DMS 273 (cell line): Measurements from ENCODE around the gene RAD1.
A peak's percentile ranks its signal among the peaks of the same experiment; 100 is the strongest.

Experiments
- DNase-seq: peaks from one replicate; lab custom pipeline; 2025; ENCODE audit not compliant: unreplicated experiment; lab: John Stamatoyannopoulos, UW

RAD1 gene

GRCh38 chr5:34918025-34918424, 2.7 kb upstream of the RAD1 start:
- DNase-seq, result no peak

- DNase-seq, result peak; percentile 23
These were observed 1.2 kb upstream of the RAD1 start for GRCh38 chr5:34916518-34916917.

GRCh38 chr5:34915856-34916192, 520 bp upstream of the RAD1 start:
- peak; percentile 61 for DNase-seq

- peak; percentile 50 for DNase-seq
These were observed 599 bp downstream of the RAD1 start for GRCh38 chr5:34914671-34915138.

- DNase-seq, result no peak
These were observed 2.2 kb downstream of the RAD1 start for GRCh38 chr5:34913072-34913471.

- DNase-seq, result peak; percentile 13
These were observed 9.7 kb downstream of the RAD1 start for GRCh38 chr5:34905564-34905963.

GRCh38 chr5:34903260-34903659, 12.0 kb downstream of the RAD1 start:
- DNase-seq, result no peak

GRCh38 chr5:34900652-34901051, 14.7 kb downstream of the RAD1 start:
- DNase-seq, result no peak

- no peak for DNase-seq
These were observed 16.2 kb downstream of the RAD1 start for GRCh38 chr5:34899066-34899465.

GRCh38 chr5:34898258-34898895, 16.9 kb downstream of the RAD1 start:
- DNase-seq, result peak; percentile 83

- no peak for DNase-seq
These were observed 17.7 kb downstream of the RAD1 start for GRCh38 chr5:34897646-34898045.

- no peak for DNase-seq
These were observed 19.5 kb downstream of the RAD1 start for GRCh38 chr5:34895641-34896419.

GRCh38 chr5:34894716-34895115, 20.6 kb downstream of the RAD1 start:
- DNase-seq, result no peak

GRCh38 chr5:34892414-34892813, 22.9 kb downstream of the RAD1 start:
- no peak for DNase-seq

GRCh38 chr5:34891981-34892380, 23.3 kb downstream of the RAD1 start:
- no peak for DNase-seq

- DNase-seq, result no peak
These were observed 25.9 kb downstream of the RAD1 start for GRCh38 chr5:34889394-34889793.

- DNase-seq, result no peak
These were observed 28.7 kb downstream of the RAD1 start for GRCh38 chr5:34886392-34887119.

- DNase-seq, result no peak
These were observed 34.1 kb downstream of the RAD1 start for GRCh38 chr5:34881246-34881645.

GRCh38 chr5:34876275-34876674, 39.0 kb downstream of the RAD1 start:
- no peak for DNase-seq

- DNase-seq, result no peak
These were observed 44.9 kb downstream of the RAD1 start for GRCh38 chr5:34870382-34870781.

GRCh38 chr5:34869256-34869655, 46.0 kb downstream of the RAD1 start:
- DNase-seq, result no peak

- no peak for DNase-seq
These were observed 46.5 kb downstream of the RAD1 start for GRCh38 chr5:34868791-34869190.
